B cell (primary cell): ENCODE measurements around the gene SLC27A5. TPM values are rescaled to one million over a fixed set of nuclear protein-coding genes. Genes with fewer than 3 reads are reported as not detected.
A peak's percentile ranks its signal among the peaks of the same experiment; 100 is the strongest.

ENCODE experiments used
- ATAC-seq: fragments of 200-7000 bp; cut with Tn5 transposase; one replicate; pipeline ENCODE4 v1.10.0; 2021; ENCODE audit warnings: low read depth, mild to moderate bottlenecking, moderate number of reproducible peaks, moderate library complexity
- CTCF ChIA-PET: fragments of 350-600 bp; sonication (Branson Sonifier 250); formaldehyde crosslinking; loops from one replicate; lab custom pipeline; 2021; ENCODE audit warnings: antibody characterized with exemption, inconsistent platforms; lab: Charles Lee
- POLR2A ChIA-PET: fragments of 350-600 bp; sonication (Branson Sonifier 250); formaldehyde crosslinking; loops from one replicate; lab custom pipeline; 2021; ENCODE audit warnings: antibody characterized with exemption; lab: Charles Lee
- DNase-seq: peaks from one replicate; pipeline ENCODE4 v3.0.0; 2013
- H2AFZ ChIP-seq: 2 replicates; pipeline ENCODE4 v1.6.1; 2012; ENCODE audit warnings: mild to moderate bottlenecking, low read depth, low read length; ENCODE audit not compliant: insufficient read depth, poor library complexity, severe bottlenecking
- H3K27ac ChIP-seq, 2 donors: 1 replicate in 1 of 2; 2 replicates in 1 of 2; pipeline ENCODE4 v1.5.1; 2012 to 2013; ENCODE audit warnings: low read length in 2 of 2, mild to moderate bottlenecking in 2 of 2, moderate library complexity in 1 of 2
- H3K27me3 ChIP-seq, 4 experiments: fragments of 200-600 bp in 1 of 4; sonication (generic) in 1 of 4; replicated peaks in 1 of 4; 1 replicate in 2 of 4; 2 replicates in 2 of 4; pipeline versions ENCODE4 v1.6.1 to v1.7.0; 2013 to 2016; ENCODE audit warnings: low read length in 3 of 4, mild to moderate bottlenecking in 2 of 4, mixed read lengths in 1 of 4, moderate library complexity in 1 of 4; ENCODE audit not compliant: insufficient read depth in 4 of 4, control insufficient read depth in 3 of 4; ENCODE audit errors: control extremely low read depth in 1 of 4
- H3K36me3 ChIP-seq, 2 experiments: replicated peaks in 1 of 2; 1 replicate in 1 of 2; 2 replicates in 1 of 2; pipeline versions ENCODE4 v1.6.1 to v1.7.1; 2013; ENCODE audit warnings: low read length in 1 of 2; ENCODE audit not compliant: insufficient read depth in 2 of 2, control insufficient read depth in 1 of 2; ENCODE audit errors: control extremely low read depth in 1 of 2, extremely low read depth in 1 of 2
- H3K4me1 ChIP-seq, 2 donors: fragments of 200-600 bp in 1 of 2; sonication (generic) in 1 of 2; 1 replicate in 1 of 2; 2 replicates in 1 of 2; pipeline versions ENCODE4 v1.5.1 to v1.6.1; 2013 to 2017; ENCODE audit warnings: low read length in 2 of 2; ENCODE audit not compliant: control insufficient read depth in 2 of 2, insufficient read depth in 2 of 2
- H3K4me2 ChIP-seq: replicated peaks from 2 replicates; pipeline ENCODE3; 2012; ENCODE audit warnings: mild to moderate bottlenecking, low read depth, low read length; ENCODE audit not compliant: poor library complexity, severe bottlenecking
- H3K4me3 ChIP-seq, 5 experiments: fragments of 200-600 bp in 1 of 5; sonication (generic) in 1 of 5; 1 replicate in 3 of 5; 2 replicates in 2 of 5; pipeline versions ENCODE4 v1.5.1 to v1.7.0; 2011 to 2016; ENCODE audit warnings: low read length in 4 of 5, mild to moderate bottlenecking in 4 of 5, low read depth in 2 of 5, control low read depth in 1 of 5, moderate library complexity in 1 of 5; ENCODE audit not compliant: insufficient read depth in 1 of 5; ENCODE audit errors: control extremely low read depth in 1 of 5, extremely low read depth in 1 of 5
- H3K79me2 ChIP-seq: fragments of 200-600 bp; sonication (generic); one replicate; pipeline ENCODE4 v1.6.0; 2016; ENCODE audit warnings: low read length; ENCODE audit not compliant: control insufficient read depth, insufficient read depth
- H3K9ac ChIP-seq: fragments of 200-600 bp; sonication (generic); 2 replicates; pipeline ENCODE4 v1.6.1; 2017; ENCODE audit warnings: mild to moderate bottlenecking, low read length, moderate library complexity
- H3K9me3 ChIP-seq, 3 donors: one replicate each; pipeline versions ENCODE4 v1.6.1 to v1.7.1; 2013; ENCODE audit warnings: low read length in 2 of 3; ENCODE audit not compliant: control insufficient read depth in 2 of 3, insufficient read depth in 1 of 3; ENCODE audit errors: control extremely low read depth in 1 of 3
- H4K20me1 ChIP-seq: 2 replicates; pipeline ENCODE4 v1.6.0; 2012; ENCODE audit warnings: mild to moderate bottlenecking, low read length; ENCODE audit not compliant: insufficient read depth, control insufficient read depth, poor library complexity, severe bottlenecking
- H3K27ac Mint-ChIP-seq: one replicate; pipeline ENCODE4 v1.8.0; 2021; ENCODE audit warnings: mixed read lengths
- H3K27me3 Mint-ChIP-seq: one replicate; pipeline ENCODE4 v1.8.0; 2021; ENCODE audit warnings: mixed read lengths
- H3K4me1 Mint-ChIP-seq: one replicate; pipeline ENCODE4 v1.8.0; 2021; ENCODE audit warnings: mixed read lengths
- H3K4me3 Mint-ChIP-seq: one replicate; pipeline ENCODE4 v1.8.0; 2021; ENCODE audit warnings: mixed read lengths
- H3K9me3 Mint-ChIP-seq: one replicate; pipeline ENCODE4 v1.8.0; 2022; ENCODE audit warnings: mixed read lengths; ENCODE audit not compliant: insufficient read depth
- EZH2 ChIP-seq: IDR thresholded peaks from 2 replicates; pipeline ENCODE4 v1.6.1; 2012; ENCODE audit warnings: borderline replicate concordance, low read depth, mild to moderate bottlenecking, moderate library complexity, low read length; ENCODE audit not compliant: insufficient read depth, poor library complexity, severe bottlenecking
- WGBS: methylation state at CpG from one replicate; pipeline ENCODE4 v1.1.5; 2013; ENCODE audit warnings: missing lambda C conversion rate; ENCODE audit not compliant: insufficient coverage; 5-methylcytosine and 5-hydroxymethylcytosine counted together
- intact Hi-C: fragments of 100-400 bp; cut with micrococcal nuclease; formaldehyde crosslinking; loops from one replicate; pipeline ENCODE4 v1.10.0; 2022
- polyA plus RNA-seq: library from polyadenylated mRNA; depleted of rRNA; stranded (reverse); fragments of >200 nt; gene quantifications from 2 replicates; pipeline ENCODE4 v1.2.3, GENCODE V29; 2012
- total RNA-seq, 2 donors: library from RNA; stranded (reverse); fragments of 120-200 nt in 1 of 2; gene quantifications; 1 replicate in 1 of 2; 2 replicates in 1 of 2; pipeline versions ENCODE4 v1.2.3 to v1.2.4, GENCODE V29; 2013 to 2022
- TF ChIP-seq, protein P1 (sequence below): fragments of 200-600 bp; IDR thresholded peaks from one replicate; pipeline ENCODE4 v1.8.0; 2022; ENCODE audit warnings: antibody characterized with exemption, mild to moderate bottlenecking

Gene SLC27A5
- total and polyA plus RNA-seq, 2 donors (not counting 1 experiment from before 2014, with no cell fraction given), result 8.9 to 11.8 TPM

DNA sequence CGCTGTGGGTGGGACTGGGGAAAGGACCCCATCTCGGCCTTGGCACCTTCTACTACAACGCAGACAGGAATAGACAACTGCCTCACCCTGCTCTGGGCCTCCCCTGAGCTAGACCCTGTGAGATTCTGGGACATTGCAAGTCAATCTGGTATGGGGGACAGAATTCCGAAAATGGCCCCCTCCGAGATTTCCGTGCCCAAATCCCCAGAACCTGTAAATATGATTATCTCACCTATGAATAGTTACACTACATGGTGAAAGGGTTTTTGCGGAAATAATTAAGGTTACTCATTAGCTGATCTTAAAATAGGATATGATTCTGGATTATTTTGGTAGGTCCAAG lies 8.4 kb upstream of the SLC27A5 start:
- ChIA-PET CTCF (interaction anchor here (0.6 to 4.9 kb wide), 30 partner anchors 9 to 792 kb away, joined by 3 to 72 read pairs (median 4); partner anchors contain the start of genes CHMP2A, MZF1, TRIM28 and ZNF497), POLR2A (interaction anchor here (0.7 to 3.3 kb wide), 19 partner anchors 24 to 517 kb away, joined by 3 to 30 read pairs (median 5); partner anchors contain the start of genes CHMP2A, MZF1, TRIM28 and UBE2M)
- Histone ChIP-seq H3K79me2 (peaks cover 37% of the 10 kb centered on the region), H3K27me3 (no peaks in the 10 kb centered on the region), H2AFZ (peak overlapping the region; percentile 79), H3K9ac (peak overlapping the region; percentile 81), H4K20me1 (peaks cover 35% of the 10 kb centered on the region), H3K4me1 (peaks cover 16 to 26% of the 10 kb centered on the region in 2 donors), H3K4me2 (peak overlapping the region; percentile 93), H3K9me3 (no peaks in the 10 kb centered on the region), H3K27ac (peak overlapping the region; percentile 76 to 96), H3K4me3 (peak overlapping the region; percentile 64 to 78 (median 71)), H3K36me3 (peaks cover 0 to 12% of the 10 kb centered on the region in 2 experiments)
- no peaks in the 10 kb centered on the region for H3K9me3 Mint-ChIP-seq
- TF ChIP-seq EZH2, result no peak
- TF ChIP-seq, protein P1, sequence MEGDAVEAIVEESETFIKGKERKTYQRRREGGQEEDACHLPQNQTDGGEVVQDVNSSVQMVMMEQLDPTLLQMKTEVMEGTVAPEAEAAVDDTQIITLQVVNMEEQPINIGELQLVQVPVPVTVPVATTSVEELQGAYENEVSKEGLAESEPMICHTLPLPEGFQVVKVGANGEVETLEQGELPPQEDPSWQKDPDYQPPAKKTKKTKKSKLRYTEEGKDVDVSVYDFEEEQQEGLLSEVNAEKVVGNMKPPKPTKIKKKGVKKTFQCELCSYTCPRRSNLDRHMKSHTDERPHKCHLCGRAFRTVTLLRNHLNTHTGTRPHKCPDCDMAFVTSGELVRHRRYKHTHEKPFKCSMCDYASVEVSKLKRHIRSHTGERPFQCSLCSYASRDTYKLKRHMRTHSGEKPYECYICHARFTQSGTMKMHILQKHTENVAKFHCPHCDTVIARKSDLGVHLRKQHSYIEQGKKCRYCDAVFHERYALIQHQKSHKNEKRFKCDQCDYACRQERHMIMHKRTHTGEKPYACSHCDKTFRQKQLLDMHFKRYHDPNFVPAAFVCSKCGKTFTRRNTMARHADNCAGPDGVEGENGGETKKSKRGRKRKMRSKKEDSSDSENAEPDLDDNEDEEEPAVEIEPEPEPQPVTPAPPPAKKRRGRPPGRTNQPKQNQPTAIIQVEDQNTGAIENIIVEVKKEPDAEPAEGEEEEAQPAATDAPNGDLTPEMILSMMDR, result no peak
- H3K4me1 Mint-ChIP-seq, result peaks cover 38% of the 10 kb centered on the region
- DNase-seq (no peak), ATAC-seq (no peak)
- WGBS, result 0% methylated on average over 2 of the region's 7 CpGs
- H3K4me3 Mint-ChIP-seq, result peak overlapping the region; percentile 98
- intact Hi-C loops, result loop anchor here (1.0 kb wide), 2 partner anchors 24 to 45 kb away; partner anchors contain the start of gene TRIM28
- no peaks in the 10 kb centered on the region for H3K27me3 Mint-ChIP-seq
- peak overlapping the region; percentile 99 for H3K27ac Mint-ChIP-seq
